H1 (cell line): ENCODE results near the gene PALS2. TPM values are rescaled to one million over a fixed set of nuclear protein-coding genes. Genes with fewer than 3 reads are reported as not detected.

Experiments
- CTCF ChIA-PET: fragments of 300-600 bp; sonication (Branson Sonifier 250); formaldehyde crosslinking; loops from one replicate; lab custom pipeline; 2021; ENCODE audit not compliant: partially characterized antibody; lab: Charles Lee
- POLR2A ChIA-PET: fragments of 300-600 bp; sonication (Branson Sonifier 250); formaldehyde crosslinking; loops from one replicate; lab custom pipeline; 2021; ENCODE audit warnings: inconsistent platforms; ENCODE audit not compliant: partially characterized antibody; lab: Charles Lee
- DNase-seq, 2 experiments: peaks; one replicate each; pipeline versions ENCODE4 v3.0.0 to v3.0.0-alpha.2; 2010 to 2022; ENCODE audit warnings: low spot score in 2 of 2, low read depth in 1 of 2, mixed read lengths in 1 of 2
- FAIRE-seq: peaks from 2 replicates; lab custom pipeline; 2011; peaks lifted over from hg19 to GRCh38; lab: Jason Lieb, UNC
- H2AFZ ChIP-seq: 2 replicates; pipeline ENCODE4 v1.8.1; 2012; ENCODE audit warnings: low read length, inconsistent platforms
- H2AK5ac ChIP-seq: 2 replicates; pipeline ENCODE4 v1.6.1; 2013; ENCODE audit warnings: low read depth, low read length
- H2BK120ac ChIP-seq: replicated peaks from 2 replicates; pipeline ENCODE3; 2013; ENCODE audit warnings: low read depth, low read length, inconsistent platforms
- H2BK12ac ChIP-seq: 2 replicates; pipeline ENCODE4 v1.6.1; 2013; ENCODE audit warnings: low read depth, low read length
- H2BK15ac ChIP-seq: 2 replicates; pipeline ENCODE4 v1.6.1; 2013; ENCODE audit warnings: low read length
- H2BK20ac ChIP-seq: 2 replicates; pipeline ENCODE4 v1.6.1; 2013; ENCODE audit warnings: low read length
- H2BK5ac ChIP-seq: 2 replicates; pipeline ENCODE4 v1.6.1; 2013; ENCODE audit warnings: low read depth, low read length
- H3K14ac ChIP-seq: 2 replicates; pipeline ENCODE4 v1.6.1; 2013; ENCODE audit warnings: inconsistent platforms; ENCODE audit not compliant: insufficient read length
- H3K18ac ChIP-seq: 2 replicates; pipeline ENCODE4 v1.6.1; 2013; ENCODE audit warnings: low read length; ENCODE audit errors: extremely low read depth
- H3K23ac ChIP-seq: 2 replicates; pipeline ENCODE4 v1.6.1; 2013; ENCODE audit warnings: inconsistent platforms; ENCODE audit not compliant: insufficient read length
- H3K23me2 ChIP-seq: 2 replicates; pipeline ENCODE4 v1.6.1; 2013; ENCODE audit warnings: low read depth, low read length
- H3K27ac ChIP-seq: 2 replicates; pipeline ENCODE4 v1.6.1; 2011; ENCODE audit warnings: low read depth, low read length, inconsistent platforms
- H3K27me3 ChIP-seq, 4 experiments: replicated peaks in 1 of 4; 1 replicate in 1 of 4; 2 replicates in 3 of 4; pipeline versions ENCODE4 v1.6.1 to v1.8.1; 2011 to 2013; ENCODE audit warnings: low read length in 3 of 4, mild to moderate bottlenecking in 3 of 4, inconsistent platforms in 2 of 4, mixed read lengths in 2 of 4, moderate library complexity in 1 of 4; ENCODE audit not compliant: control insufficient read depth in 3 of 4, insufficient read depth in 3 of 4; ENCODE audit errors: extremely low read depth in 1 of 4
- H3K36me3 ChIP-seq, 4 experiments: 2 replicates each; pipeline versions ENCODE4 v1.6.1 to v1.8.1; 2011 to 2013; ENCODE audit warnings: mild to moderate bottlenecking in 4 of 4, low read length in 3 of 4, moderate library complexity in 2 of 4, control low read depth in 1 of 4, inconsistent platforms in 1 of 4; ENCODE audit not compliant: insufficient read depth in 4 of 4, control insufficient read depth in 2 of 4
- H3K4ac ChIP-seq: replicated peaks from 2 replicates; pipeline ENCODE3; 2013; ENCODE audit warnings: low read length, low read depth, mixed read lengths, inconsistent platforms; ENCODE audit not compliant: insufficient read length
- H3K4me1 ChIP-seq, 4 experiments: replicated peaks in 1 of 4; 1 replicate in 1 of 4; 2 replicates in 3 of 4; pipeline versions ENCODE4 v1.6.1 to v1.8.1; 2011 to 2013; ENCODE audit warnings: low read length in 3 of 4, inconsistent platforms in 2 of 4, mixed read lengths in 1 of 4; ENCODE audit not compliant: insufficient read depth in 4 of 4, control insufficient read depth in 3 of 4
- H3K4me2 ChIP-seq, 2 experiments: 2 replicates each; pipeline versions ENCODE4 v1.6.1 to v1.8.1; 2011 to 2013; ENCODE audit warnings: low read depth in 2 of 2, low read length in 2 of 2, control low read depth in 1 of 2, inconsistent platforms in 1 of 2, mild to moderate bottlenecking in 1 of 2; ENCODE audit not compliant: insufficient read depth in 1 of 2
- H3K4me3 ChIP-seq, 4 experiments: fragments of 200-600, 300-600 bp in 1 of 4; sonication (generic), shearing (Covaris generic), sonication (Bioruptor Twin) in 1 of 4; 2 replicates each; pipeline versions ENCODE4 v1.5.1 to v1.8.1; 2011 to 2016; ENCODE audit warnings: low read length in 4 of 4, low read depth in 3 of 4, control low read depth in 2 of 4, inconsistent platforms in 2 of 4, mild to moderate bottlenecking in 2 of 4, mixed read lengths in 1 of 4, moderate library complexity in 1 of 4; ENCODE audit not compliant: insufficient read depth in 2 of 4; ENCODE audit errors: extremely low read depth in 1 of 4
- H3K56ac ChIP-seq: replicated peaks from 2 replicates; pipeline ENCODE3; 2013; ENCODE audit warnings: low read depth, mild to moderate bottlenecking, mixed read lengths, low read length, inconsistent platforms; ENCODE audit not compliant: insufficient read length
- H3K79me1 ChIP-seq: 2 replicates; pipeline ENCODE4 v1.6.1; 2013; ENCODE audit warnings: low read depth, low read length, control low read depth
- H3K79me2 ChIP-seq, 2 experiments: 2 replicates each; pipeline versions ENCODE4 v1.6.1 to v1.8.1; 2012 to 2013; ENCODE audit warnings: low read length in 2 of 2, mild to moderate bottlenecking in 2 of 2, inconsistent platforms in 1 of 2; ENCODE audit not compliant: insufficient read depth in 2 of 2, control insufficient read depth in 1 of 2
- H3K9ac ChIP-seq, 4 experiments: replicated peaks in 1 of 4; 1 replicate in 1 of 4; 2 replicates in 3 of 4; pipeline versions ENCODE4 v1.6.1 to v1.8.1; 2011 to 2013; ENCODE audit warnings: low read depth in 3 of 4, low read length in 3 of 4, control low read depth in 2 of 4, mild to moderate bottlenecking in 2 of 4, moderate library complexity in 2 of 4, inconsistent platforms in 1 of 4; ENCODE audit errors: extremely low read depth in 1 of 4
- H3K9me3 ChIP-seq, 2 experiments: 2 replicates each; pipeline versions ENCODE4 v1.6.1 to v1.8.1; 2012 to 2013; ENCODE audit warnings: mild to moderate bottlenecking in 2 of 2, moderate library complexity in 2 of 2, control low read depth in 1 of 2, inconsistent platforms in 1 of 2, low read depth in 1 of 2, low read length in 1 of 2, mixed read lengths in 1 of 2; ENCODE audit not compliant: insufficient read depth in 2 of 2
- H4K20me1 ChIP-seq, 2 experiments: replicated peaks in 1 of 2; 2 replicates each; pipeline versions ENCODE3 to v1.8.1; 2011 to 2013; ENCODE audit warnings: inconsistent platforms in 2 of 2, low read length in 2 of 2, mild to moderate bottlenecking in 1 of 2; ENCODE audit not compliant: insufficient read depth in 2 of 2, control insufficient read depth in 1 of 2
- H4K5ac ChIP-seq: 2 replicates; pipeline ENCODE4 v1.6.1; 2013; ENCODE audit warnings: low read length, low read depth, mixed read lengths, inconsistent platforms; ENCODE audit not compliant: insufficient read length
- H4K8ac ChIP-seq: 2 replicates; pipeline ENCODE4 v1.8.0; 2013; ENCODE audit warnings: mild to moderate bottlenecking, moderate library complexity, low read length, inconsistent platforms; ENCODE audit not compliant: insufficient read depth; ENCODE audit errors: extremely low read depth
- H4K91ac ChIP-seq: replicated peaks from 2 replicates; pipeline ENCODE3; 2013; ENCODE audit warnings: low read length, mixed read lengths, inconsistent platforms; ENCODE audit not compliant: insufficient read length
- CBX5 ChIP-seq: fragments of 300-800, 300-1000 bp; sonication (generic); IDR thresholded peaks from 2 replicates; pipeline ENCODE4 v1.7.1; 2016; ENCODE audit warnings: antibody characterized with exemption, low read length, low read depth
- CEBPB ChIP-seq: IDR thresholded peaks from 2 replicates; pipeline ENCODE4 v1.6.1; 2012; ENCODE audit warnings: low read depth, low read length
- CHD1 ChIP-seq: IDR thresholded peaks from 2 replicates; pipeline ENCODE4 v1.6.1; 2012; ENCODE audit warnings: low read depth, low read length, improper control_type of control experiment
- CHD2 ChIP-seq: IDR thresholded peaks from 2 replicates; pipeline ENCODE4 v1.6.1; 2012; ENCODE audit warnings: low read length, improper control_type of control experiment
- CTBP2 ChIP-seq: IDR thresholded peaks from 2 replicates; pipeline ENCODE4 v1.7.0; 2011; ENCODE audit warnings: borderline replicate concordance, mild to moderate bottlenecking, moderate library complexity, mixed read lengths, low read length; ENCODE audit not compliant: insufficient read depth, insufficient read length
- HDAC6 ChIP-seq: IDR thresholded peaks from one replicate; pipeline ENCODE4 v1.7.1; 2012; ENCODE audit warnings: low read depth, mild to moderate bottlenecking, inconsistent platforms, low read length, moderate library complexity
- MAFK ChIP-seq: IDR thresholded peaks from 2 replicates; pipeline ENCODE4 v1.6.1; 2012; ENCODE audit warnings: low read depth, mild to moderate bottlenecking, improper control_type of control experiment, low read length
- SIN3A ChIP-seq, 2 experiments: IDR thresholded peaks in 1 of 2; conservative IDR thresholded peaks in 1 of 2; 2 replicates each; pipeline ENCODE4 v1.6.1; 2011 to 2012; ENCODE audit warnings: low read length in 2 of 2, improper control_type of control experiment in 1 of 2, low read depth in 1 of 2, mild to moderate bottlenecking in 1 of 2
- SIX5 ChIP-seq: IDR thresholded peaks from 2 replicates; pipeline ENCODE4 v1.6.1; 2011; ENCODE audit warnings: mild to moderate bottlenecking, low read depth, low read length
- TAF7 ChIP-seq: optimal IDR thresholded peaks from 2 replicates; pipeline ENCODE3; 2011; ENCODE audit warnings: low read depth, mild to moderate bottlenecking, inconsistent platforms, low read length, moderate library complexity, borderline replicate concordance
- TBP ChIP-seq: IDR thresholded peaks from 2 replicates; pipeline ENCODE4 v1.6.1; 2011; ENCODE audit warnings: low read depth, low read length, improper control_type of control experiment
- YY1 ChIP-seq: IDR thresholded peaks from 2 replicates; pipeline ENCODE4 v1.6.1; 2011; ENCODE audit warnings: low read depth, mild to moderate bottlenecking, low read length
- ZNF274 ChIP-seq: IDR thresholded peaks from 2 replicates; pipeline ENCODE4 v1.7.0; 2012; ENCODE audit warnings: low read length, borderline replicate concordance; ENCODE audit errors: extremely low read depth
- WGBS, 2 experiments: shearing (Covaris generic) in 1 of 2; methylation state at CpG; one replicate each; pipeline versions ENCODE4 v1.1.6 to v1.1.7; 2013 to 2015; ENCODE audit warnings: low lambda C conversion rate in 2 of 2, mixed read lengths in 2 of 2, inconsistent platforms in 1 of 2, low coverage in 1 of 2, missing lambda C conversion rate in 1 of 2; ENCODE audit not compliant: insufficient replicate concordance in 2 of 2, insufficient coverage in 1 of 2, insufficient read length in 1 of 2; ENCODE audit errors: extremely low coverage in 1 of 2, missing lambda C conversion rate in 1 of 2; 5-methylcytosine and 5-hydroxymethylcytosine counted together
- polyA plus RNA-seq, 7 experiments: library from polyadenylated mRNA; depleted of rRNA in 3 of 7; stranded (reverse) in 5 of 7; unstranded in 2 of 7; fragments of >200 nt in 5 of 7; fragments of 200-250 nt in 2 of 7; gene quantifications; 1 replicate in 5 of 7; 2 replicates in 1 of 7; 4 replicates in 1 of 7; pipeline versions ENCODE4 v1.2.1 to v1.2.3, GENCODE V29; 2011 to 2013; ENCODE audit warnings: missing spikeins in 2 of 7, mixed read lengths in 2 of 7
- total RNA-seq: library from RNA; stranded (reverse); fragmentation: NEBNext Ultra II Directional; extraction: Animal tissue kit (Norgen Biotek cat#: 25700); gene quantifications from 2 replicates; pipeline ENCODE4 v1.2.1, GENCODE V29; 2021
- TF ChIP-seq, protein P1 (sequence below): IDR thresholded peaks from 2 replicates; pipeline ENCODE4 v1.6.1; 2011; ENCODE audit warnings: low read length, improper control_type of control experiment

Gene PALS2
- total and polyA plus RNA-seq, 2 of the 8 experiments (the other 6 are each of a cell fraction or from before 2014, with no cell fraction given): 10.4 to 98.3 TPM

DNA sequence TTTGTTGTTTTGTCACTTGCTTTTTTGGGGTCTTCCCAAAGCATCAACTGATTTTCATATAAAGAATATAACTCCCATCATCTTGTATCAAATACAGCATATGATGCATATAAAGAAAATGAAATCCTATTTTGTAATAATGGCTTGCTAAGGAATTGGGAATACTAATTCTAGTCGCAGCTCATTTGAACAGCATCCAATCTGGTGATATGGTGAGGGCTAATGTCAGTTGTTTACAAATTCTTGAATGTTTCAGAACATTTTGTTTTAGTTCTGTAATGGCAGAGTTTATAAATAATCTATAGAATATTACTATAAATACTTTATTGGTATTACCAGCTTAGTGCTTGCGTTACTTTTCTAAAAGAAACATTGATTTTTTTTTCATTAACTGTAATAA lies 8.9 kb downstream of the PALS2 start:
- Histone ChIP-seq H2AFZ (no peak overlapping the region), H3K9ac (no peak overlapping the region), H2AK5ac (no peak overlapping the region), H2BK120ac (no peak overlapping the region), H4K20me1 (peaks cover 2 to 6% of the 10 kb centered on the region in 2 experiments), H3K4me1 (peaks cover 0 to 5% (median 1%) of the 10 kb centered on the region in 4 experiments; a peak in 4 of 7 replicates), H3K27ac (no peak overlapping the region), H3K4me2 (no peak overlapping the region), H3K9me3 (no peaks in the 10 kb centered on the region), H4K8ac (no peak overlapping the region), H3K36me3 (no peaks in the 10 kb centered on the region), H3K18ac (no peak overlapping the region), H3K79me2 (peaks cover 9 to 84% of the 10 kb centered on the region in 2 experiments; a peak in 3 of 4 replicates), H3K27me3 (no peaks in the 10 kb centered on the region), H2BK5ac (no peak overlapping the region), H3K14ac (no peak overlapping the region), H3K23ac (no peak overlapping the region), H2BK15ac (no peak overlapping the region), H3K79me1 (no peaks in the 10 kb centered on the region), H2BK20ac (no peak overlapping the region), H4K5ac (no peak overlapping the region), H2BK12ac (no peak overlapping the region), H3K4me3 (no peak overlapping the region), H3K56ac (no peak overlapping the region), H3K4ac (no peak overlapping the region), H3K23me2 (no peaks in the 10 kb centered on the region), H4K91ac (no peak overlapping the region)
- CTCF ChIA-PET: interaction anchor here (0.6 to 1.1 kb wide), 3 partner anchors 8 to 1226 kb away, joined by 3 to 4 read pairs (median 3); partner anchors contain the start of gene PALS2
- DNase-seq (no peak), FAIRE-seq (no peak)
- WGBS, 2 experiments: 90% methylated on average over 2 of the region's 2 CpGs; no CpG with 5 or more reads in 1 of the 2 experiments
- POLR2A ChIA-PET: interaction anchor here (1.0 to 1.2 kb wide), 2 partner anchors 8 to 266 kb away, joined by 3 read pairs; no protein-coding TSS in a partner anchor
- TF ChIP-seq CTBP2: no peak
- TF ChIP-seq ZNF274: no peak
- TF ChIP-seq CHD2: no peak
- TF ChIP-seq YY1: no peak
- no peak for TF ChIP-seq HDAC6
- TF ChIP-seq CBX5: no peak
- no peak for TF ChIP-seq CEBPB
- TF ChIP-seq MAFK: no peak
- TF ChIP-seq TAF7: no peak
- no peak for TF ChIP-seq SIX5
- TF ChIP-seq CHD1: no peak
- TF ChIP-seq, protein P1, sequence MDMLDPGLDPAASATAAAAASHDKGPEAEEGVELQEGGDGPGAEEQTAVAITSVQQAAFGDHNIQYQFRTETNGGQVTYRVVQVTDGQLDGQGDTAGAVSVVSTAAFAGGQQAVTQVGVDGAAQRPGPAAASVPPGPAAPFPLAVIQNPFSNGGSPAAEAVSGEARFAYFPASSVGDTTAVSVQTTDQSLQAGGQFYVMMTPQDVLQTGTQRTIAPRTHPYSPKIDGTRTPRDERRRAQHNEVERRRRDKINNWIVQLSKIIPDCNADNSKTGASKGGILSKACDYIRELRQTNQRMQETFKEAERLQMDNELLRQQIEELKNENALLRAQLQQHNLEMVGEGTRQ: no peak
- TF ChIP-seq TBP: no peak
- no peak for TF ChIP-seq SIN3A (conservative IDR thresholded peaks at IDR 0.05 in 1 of 2, IDR thresholded peaks at IDR 0.05 in 1 of 2; ENCODE audit: low read depth in 1 of 2, low read length in 2 of 2)
